Stimulated activated CD4-positive, alpha-beta T cell treated with anti-CD3 and anti-CD28 coated beads, Interleukin-4, amount 100 ng/mL, for 1 hour (primary cell): ENCODE measurements around the gene NXPE3.
"Not testable (repeated sequence)": the region's sequence is repeated elsewhere in the genome, so short reads cannot be mapped to it uniquely, and the experiment has no call there.

ENCODE experiments used
- DNase-seq: peaks from one replicate; pipeline ENCODE4 v3.0.0-alpha.2; 2020

Gene NXPE3

DNA sequence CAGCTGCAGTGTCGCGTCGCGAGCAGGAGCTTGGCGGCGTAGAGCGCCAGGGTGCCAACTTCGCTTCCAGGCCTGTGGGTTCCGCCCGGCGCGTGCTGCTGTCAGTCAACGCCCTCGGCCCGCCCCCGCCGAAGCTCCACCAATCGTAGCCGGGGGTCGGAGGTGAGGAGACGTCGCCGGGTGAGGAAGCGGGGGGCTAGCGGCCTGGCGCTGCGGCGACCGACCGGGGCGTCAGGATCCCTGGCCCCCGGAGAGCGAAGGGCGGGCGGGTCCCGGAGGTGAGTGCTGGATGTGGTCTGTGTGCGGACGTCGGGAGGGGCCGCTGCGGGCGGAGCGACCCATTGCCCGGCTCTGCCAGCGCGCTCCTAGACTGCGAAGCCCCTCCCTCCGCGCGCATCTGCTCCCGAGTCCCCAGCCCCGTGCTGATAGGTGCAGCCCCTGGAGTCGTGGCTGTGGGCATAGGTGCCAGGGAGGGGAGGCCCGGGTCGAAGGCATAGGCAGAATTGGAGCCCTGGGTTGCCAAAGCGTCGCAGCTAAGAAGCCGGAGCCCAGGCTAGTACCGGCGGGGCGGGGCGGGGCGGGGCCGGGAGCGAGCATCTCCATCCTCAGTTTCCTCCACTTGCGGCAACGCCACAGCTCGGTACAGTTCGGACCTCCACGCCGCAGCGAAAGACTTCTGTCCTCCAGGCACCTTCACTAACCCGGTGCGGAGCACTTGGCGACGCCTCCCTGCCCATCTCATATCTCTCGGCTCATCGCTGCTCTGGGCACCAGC lies at the start of gene NXPE3:
NXPE3 (plus strand) TSS at position 165 of the 775 bp plus-strand sequence. CDS start 6,386 bp downstream, outside the sequence.
- DNase-seq, result peak; percentile 97

DNA sequence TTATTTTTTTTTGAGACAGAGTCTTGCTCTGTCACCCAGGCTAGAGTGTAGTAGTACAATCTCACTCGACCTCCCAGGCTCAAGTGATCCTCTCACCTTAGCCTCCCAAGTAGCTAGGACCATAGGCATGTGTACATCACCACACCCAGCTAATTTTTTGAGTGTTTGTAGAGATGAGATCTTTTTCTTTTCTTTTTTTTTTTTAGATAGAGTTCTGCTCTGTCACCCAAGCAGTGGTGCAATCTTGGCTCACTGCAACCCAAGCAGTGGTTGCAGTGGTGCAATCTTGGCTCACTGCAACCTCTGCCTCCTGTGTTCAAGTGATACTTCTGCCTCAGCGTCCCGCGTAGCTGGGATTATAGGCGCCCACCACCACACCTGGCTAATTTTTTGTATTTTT lies 49.4 kb upstream of the NXPE3 start:
- no peak for DNase-seq

DNA sequence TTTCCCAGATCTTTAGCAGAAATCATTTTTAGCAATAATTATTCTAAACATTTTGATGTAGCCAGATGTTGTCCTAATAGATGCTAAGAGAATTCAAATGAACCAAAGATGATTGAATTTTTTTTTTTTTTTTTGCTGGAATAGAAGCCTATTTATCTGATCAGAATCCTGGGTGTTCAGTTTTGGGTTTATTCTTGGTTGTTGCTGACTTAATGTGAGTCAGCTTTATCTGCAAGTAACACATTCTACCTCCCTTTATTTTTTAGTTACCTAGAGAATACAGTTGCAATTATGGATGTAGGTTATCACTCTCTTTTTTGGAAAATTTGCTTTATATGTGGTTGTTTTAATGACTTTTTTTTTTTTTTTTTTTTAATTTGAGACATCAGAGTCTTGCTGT lies 48.2 kb upstream of the NXPE3 start:
- DNase-seq, result no peak

DNA sequence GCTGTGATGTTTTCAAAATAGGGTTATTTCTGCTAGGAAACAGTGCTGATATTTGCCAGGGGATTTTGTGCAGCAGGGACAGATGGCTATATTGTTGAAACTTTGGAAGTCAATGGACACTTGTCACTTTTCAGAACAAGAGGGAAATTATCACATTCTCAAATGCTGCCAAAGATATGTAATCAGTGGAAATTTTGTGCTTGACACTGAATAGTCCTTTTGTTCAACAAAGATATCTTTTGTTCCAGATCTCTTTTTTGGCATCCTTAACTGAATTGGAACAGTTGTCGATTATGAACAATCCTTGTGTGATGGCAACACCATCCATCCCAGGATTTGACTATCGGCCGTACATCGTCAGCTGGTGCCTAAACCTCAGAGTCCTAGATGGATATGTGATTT lies 46.8 kb upstream of the NXPE3 start:
- no peak for DNase-seq

DNA sequence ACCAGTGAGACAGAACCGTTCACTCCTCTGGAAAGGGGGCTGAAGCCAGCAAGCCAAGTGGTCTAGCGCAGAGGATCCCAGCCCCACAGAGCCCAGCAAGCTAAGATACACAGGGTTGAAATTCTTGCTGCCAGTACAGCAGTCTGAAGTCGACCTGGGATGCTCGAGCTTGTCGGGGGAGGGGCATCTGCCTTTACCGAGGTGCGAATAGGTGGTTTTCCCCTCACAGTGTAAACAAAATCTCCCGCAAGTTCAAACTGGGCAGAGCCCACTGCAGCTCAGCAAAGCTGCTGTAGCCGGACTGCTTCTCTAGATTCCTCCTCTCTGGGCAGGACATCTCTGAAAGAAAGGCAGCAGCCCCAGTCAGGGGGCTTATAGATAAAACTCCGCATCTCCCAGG lies 43.2 kb upstream of the NXPE3 start:
- no peak for DNase-seq

DNA sequence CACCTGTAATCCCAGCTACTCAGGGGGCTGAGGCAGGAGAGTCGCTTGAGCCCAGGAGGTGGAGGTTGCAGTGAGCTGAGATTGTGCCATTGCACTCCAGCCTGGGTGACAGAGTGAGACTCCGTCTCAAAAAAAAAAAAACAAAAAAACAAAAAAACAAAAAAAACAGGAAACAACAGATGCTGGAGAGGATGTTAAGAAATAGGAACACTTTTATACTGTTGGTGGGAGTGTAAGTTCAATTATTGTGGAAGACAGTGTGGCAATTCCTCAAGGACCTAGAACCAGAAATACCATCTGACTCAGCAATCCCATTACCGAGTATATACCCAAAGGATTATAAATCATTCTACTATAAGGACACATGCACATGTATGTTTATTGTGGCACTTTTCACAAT lies 37.1 kb upstream of the NXPE3 start:
- DNase-seq, result not testable (repeated sequence)

DNA sequence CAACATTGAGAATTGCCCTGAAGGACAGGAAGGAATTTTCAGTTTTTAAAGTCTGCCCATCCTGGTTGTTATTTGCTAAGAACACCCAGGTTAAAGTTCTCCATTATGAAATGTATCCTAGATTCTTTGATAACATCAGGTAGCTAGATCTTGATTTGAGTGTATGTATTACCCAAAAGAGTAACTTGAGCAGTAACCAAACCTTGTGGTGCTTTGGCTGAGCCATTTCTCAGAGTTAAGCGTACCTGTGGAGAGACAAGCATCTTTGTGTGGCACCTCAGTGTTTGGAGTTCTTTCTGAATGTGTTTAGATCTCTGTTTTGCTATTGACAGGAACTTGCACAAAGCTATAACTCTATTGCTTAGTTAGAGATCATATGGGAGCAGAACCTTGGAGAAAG lies 34.2 kb upstream of the NXPE3 start:
- no peak for DNase-seq

DNA sequence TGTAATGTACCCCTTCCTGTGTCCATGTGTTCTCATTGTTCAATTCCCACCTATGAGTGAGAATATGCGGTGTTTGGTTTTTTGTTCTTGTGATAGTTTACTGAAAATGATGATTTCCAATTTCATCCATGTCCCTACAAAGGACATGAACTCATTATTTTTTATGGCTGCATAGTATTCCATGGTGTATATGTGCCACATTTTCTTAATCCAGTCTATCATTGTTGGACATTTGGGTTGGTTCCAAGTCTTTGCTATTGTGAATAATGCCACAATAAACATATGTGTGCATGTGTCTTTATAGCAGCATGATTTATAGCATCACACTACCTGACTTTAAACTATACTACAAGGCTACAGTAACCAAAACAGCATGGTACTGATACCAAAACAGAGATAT lies 33.1 kb upstream of the NXPE3 start:
- DNase-seq, result not testable (repeated sequence)

DNA sequence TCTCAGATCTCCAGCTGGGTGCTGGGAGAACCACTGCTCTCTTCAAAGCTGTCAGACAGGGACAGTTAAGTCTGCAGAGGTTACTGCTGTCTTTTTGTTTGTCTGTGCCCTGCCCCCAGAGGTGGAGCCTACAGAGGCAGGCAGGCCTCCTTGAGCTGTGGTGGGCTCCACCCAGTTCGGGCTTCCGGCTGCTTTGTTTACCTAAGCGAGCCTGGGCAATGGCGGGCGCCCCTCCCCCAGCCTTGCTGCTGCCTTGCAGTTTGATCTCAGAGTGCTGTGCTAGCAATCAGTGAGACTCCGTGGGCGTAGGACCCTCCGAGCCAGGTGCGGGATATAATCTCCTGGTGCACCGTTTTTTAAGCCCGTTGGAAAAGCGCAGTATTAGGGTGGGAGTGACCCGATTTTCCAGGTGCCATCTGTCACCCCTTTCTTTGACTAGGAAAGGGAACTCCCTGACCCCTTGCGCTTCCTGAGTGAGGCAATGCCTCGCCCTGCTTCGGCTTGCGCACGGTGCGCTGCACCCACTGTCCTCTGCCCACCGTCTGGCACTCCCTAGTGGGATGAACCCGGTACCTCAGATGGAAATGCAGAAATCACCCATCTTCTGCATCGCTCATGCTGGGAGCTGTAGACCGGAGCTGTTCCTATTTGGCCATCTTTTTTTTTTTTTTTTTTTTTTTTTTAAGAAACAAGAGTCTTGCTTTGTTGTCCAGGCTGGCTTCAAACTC lies 25.5 kb upstream of the NXPE3 start:
- not testable (repeated sequence) for DNase-seq

DNA sequence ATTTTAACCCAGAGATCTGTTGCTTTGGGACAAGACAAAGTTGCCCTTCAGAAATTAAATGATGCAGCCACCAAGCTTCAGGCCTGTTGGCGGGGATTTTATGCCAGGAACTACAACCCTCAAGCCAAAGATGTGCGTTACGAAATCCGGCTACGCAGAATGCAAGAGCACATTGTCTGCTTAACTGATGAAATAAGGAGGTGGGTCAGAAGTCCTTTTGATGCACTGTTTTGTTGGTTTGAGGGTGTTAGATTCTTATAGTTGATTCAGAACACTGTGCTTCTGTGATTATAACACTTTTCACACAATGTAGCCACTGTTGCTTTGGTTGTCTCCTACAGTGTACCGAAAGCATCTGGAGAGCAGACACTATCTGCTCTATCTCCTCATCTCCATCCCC lies 20.8 kb upstream of the NXPE3 start:
- no peak for DNase-seq

DNA sequence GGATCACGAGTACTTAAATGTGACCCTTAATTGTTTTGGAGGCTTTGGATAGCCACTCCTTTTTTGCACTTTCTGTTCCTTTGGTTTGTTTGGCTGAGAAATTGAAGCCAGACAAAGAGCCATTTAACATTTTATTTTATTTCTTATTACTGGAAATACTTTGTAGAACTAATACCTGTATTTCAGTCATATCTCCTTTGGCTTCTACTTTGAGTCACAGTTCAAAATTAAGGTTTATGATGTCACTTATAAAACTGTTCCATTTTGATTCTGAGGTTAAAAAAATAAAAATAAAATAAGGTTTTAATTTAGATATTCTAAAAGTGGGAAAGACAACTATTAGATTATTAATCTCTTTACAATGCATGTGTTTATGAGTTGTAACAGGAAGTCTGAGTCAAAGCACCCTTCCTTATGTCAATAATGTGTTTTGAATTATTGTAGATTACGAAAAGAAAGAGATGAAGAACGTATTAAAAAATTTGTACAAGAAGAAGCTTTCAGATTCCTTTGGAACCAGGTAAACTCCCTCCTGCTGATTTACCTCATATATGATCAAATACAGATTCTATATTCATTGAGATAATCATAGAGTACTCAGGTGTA lies 16.9 kb upstream of the NXPE3 start:
- no peak for DNase-seq

DNA sequence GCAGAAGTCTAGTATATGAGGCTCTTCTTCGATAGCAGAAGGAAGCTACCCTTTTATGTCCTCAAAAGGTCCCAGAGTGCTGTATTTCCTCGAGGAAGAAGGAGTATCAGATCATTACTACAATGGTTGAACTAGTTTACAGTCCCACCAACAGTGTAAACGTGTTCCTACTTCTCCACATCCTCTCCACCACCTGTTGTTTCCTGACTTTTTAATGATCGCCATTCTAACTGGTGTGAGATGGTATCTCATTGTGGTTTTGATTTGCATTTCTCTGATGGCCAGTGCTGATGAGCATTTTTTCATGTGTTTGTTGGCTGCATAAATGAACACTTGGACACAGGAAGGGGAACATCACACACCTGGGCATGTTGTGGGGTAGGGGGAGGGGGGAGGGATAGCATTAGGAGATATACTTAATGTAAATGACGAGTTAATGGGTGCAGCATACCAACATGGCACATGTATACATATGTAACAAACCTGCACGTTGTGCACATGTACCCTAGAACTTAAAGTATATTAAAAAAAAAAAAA lies 1.2 kb upstream of the NXPE3 start:
- not testable (repeated sequence) for DNase-seq

DNA sequence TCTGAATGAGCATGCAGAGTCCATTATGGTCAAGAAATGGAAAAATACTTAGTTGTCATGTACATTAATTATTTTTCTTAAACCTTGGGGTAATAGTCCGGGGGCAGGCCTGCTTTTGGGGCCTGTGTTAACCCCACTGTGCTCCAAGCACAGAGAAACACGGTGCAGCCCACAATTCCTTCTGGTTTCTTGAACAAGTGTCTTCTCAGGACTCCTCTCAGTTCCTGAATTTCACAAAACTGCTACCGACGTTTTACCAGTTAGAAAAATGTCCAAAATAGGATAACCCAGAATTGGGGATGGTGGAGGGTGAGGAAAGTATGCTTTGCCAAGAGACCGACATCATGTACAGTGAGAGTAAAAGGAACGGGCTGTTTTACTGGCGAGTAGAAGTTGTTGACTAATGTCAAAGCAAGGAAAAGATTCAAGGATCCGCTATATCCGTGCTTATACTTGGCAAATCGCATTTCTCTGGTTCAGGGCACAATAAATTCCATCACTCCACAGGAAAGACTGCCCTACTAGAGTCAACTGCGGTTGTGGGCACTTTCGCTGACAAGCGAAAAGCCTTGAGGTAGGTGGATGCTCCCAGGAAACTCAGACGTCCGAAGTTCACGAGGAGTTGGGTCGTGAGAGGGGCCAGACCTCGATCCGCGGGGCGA lies 495 bp upstream of the NXPE3 start:
- DNase-seq, result no peak

DNA sequence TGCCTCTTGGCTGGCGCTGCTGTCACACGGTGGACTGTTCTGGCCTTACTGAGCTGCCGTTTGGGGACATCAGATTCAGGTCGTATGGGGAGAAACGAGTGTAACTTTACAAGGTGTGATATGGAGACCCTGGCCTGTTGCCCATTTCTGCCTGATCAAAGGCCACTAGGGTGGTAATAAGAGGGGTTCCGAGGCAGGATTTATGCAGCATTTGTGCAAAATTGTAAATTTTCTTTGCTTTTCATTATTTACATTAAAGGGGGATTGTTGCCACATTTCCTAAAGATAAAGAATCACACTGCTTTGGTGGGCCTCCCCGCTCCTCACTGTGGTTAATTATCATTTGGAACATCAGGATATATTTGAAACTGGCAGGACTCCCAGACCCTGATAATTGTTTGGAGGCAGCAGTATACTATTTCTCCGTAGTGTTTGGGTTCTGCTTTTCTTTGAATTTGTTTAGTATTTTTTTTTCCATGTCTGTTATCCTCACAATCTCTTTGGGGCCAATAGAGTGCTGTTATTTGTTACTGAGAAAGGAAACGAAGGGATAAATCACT lies 891 bp downstream of the NXPE3 start:
- DNase-seq, result no peak

DNA sequence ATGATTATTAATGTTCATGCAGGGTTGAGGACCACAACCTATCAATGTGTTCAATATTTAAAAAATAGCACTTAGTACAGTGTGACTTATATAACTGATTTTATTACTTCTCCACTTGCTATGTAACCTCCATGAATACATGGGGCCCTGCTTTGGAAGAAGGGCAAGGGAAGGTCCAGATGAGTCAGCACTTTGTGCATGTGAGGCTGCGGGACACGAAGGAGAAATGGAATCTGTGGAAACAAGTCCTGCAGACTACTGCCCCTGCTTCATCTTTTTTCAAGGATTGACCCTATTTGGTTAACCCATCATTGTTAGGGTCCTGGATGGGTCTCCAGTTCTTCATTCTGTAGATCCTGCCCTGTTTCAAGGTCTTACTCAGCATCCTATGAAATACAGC lies 1.6 kb downstream of the NXPE3 start:
- no peak for DNase-seq

DNA sequence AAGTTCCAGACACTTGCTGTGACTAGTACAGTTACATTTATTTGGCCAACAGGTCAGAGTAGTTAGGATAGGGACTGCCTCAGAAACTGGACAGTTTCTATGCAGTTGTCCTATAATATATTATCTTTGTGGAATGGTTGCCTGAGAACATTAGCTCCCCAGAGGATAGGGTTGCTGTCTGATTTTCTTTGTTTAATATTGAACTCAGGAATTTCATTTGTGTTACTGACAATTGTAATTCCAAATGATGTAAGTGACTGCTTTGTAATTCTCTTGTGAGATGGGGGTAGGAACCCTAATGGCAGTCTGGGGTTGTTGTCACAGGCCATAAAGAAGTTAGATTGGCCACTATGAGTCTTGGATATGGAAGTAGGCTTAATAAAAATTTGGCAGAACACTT lies 2.2 kb downstream of the NXPE3 start:
- no peak for DNase-seq

DNA sequence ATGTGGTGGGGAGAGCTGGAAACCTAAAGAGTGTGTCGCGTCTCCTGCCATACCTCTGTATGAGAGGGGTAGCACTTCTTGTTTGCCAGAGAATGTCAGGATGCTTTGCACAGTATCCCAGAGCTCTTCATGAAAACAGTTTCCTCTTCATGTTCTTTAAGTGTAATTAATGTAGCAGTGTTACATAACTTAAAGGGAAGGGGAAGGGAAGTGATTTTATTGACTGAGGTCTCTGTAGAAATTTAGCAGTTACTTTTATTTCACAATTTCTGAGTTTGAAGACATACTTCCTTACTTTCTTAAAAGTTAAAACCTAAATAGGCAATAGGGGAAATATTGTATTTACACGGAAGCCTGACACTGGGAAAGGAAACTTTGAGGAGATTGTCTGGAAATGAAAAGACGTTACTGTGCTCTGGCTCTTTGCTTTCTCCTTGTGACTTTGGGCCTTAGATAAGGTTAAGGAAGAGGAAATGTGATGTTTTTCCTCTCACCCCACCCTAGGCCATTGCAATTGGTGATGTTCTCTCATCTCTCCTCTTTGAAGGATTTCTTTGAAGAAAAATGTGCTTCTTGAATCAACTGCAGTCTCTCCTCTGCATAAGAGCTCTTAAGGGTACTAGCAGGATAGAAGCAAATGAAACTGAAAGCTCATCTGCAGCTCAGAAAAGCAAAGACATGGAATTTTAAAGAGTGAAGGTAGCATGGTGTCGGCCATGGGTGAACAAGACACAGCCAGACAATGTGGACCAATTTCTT lies 6.0 kb downstream of the NXPE3 start:
- no peak for DNase-seq

DNA sequence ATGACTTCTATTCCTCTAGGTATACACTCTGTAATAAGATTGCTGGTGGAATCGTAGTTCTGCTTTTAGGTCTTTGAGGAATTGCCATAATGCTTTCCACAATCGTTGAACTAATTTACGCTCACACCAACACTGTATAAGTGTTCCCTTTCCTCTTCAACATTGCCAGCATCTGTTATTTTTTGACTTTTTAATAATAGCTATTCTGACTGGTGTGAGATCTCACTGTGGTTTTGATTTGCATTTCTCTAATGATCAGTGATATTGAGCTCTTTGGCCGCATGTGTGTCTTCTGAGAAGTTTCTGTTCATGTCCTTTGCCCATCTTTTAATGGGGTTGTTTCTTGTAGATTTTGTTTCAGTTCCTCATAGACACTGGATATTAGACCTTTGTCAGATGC lies 12.8 kb downstream of the NXPE3 start:
- no peak for DNase-seq

DNA sequence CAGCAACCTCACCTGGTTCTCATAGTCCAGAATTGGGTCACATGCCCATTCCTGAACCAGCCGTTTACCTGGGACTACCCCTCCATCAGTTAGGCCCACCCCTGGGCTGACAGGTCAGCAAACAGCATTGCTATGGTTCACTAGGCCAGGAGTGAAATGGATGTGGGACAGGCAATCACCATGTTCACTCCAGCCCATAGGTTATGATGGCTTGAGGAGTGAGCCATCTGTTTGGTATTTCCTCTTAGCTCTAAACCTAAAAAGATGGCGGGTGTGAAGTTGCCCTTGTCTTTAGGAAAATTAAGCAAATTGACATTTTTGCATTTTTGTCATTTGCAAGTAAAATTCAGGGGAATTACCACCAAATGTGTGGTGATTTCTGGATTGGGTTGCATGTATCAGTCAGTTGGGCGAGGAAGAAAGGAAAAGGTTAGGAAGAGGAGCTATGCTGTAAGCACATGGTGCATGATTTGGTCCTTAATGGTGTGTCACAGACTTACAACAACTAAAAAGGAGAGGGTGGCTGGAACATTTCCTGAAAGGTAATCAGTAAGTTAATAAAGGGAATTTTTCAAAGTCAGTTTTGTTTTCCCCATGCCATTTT lies 17.2 kb downstream of the NXPE3 start:
- DNase-seq, result no peak

DNA sequence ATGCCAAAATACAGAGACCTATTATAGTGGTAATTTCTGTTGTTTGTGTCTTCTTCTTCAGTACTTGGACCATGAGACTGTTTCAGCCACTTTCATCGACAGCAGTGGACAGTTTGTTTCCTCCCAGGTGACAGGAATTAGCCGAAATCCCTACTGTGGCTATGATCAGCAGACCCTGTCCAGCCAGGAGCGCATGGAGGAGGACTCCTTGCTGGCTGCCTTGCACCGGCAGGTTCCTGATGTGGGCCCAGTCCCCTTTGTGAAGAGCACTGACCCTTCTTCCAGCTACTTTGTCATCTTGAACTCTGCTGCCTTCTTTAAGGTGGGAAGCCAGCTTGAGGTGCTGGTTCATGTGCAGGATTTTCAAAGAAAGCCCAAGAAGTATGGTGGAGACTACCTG lies 22.2 kb downstream of the NXPE3 start:
- DNase-seq, result no peak

DNA sequence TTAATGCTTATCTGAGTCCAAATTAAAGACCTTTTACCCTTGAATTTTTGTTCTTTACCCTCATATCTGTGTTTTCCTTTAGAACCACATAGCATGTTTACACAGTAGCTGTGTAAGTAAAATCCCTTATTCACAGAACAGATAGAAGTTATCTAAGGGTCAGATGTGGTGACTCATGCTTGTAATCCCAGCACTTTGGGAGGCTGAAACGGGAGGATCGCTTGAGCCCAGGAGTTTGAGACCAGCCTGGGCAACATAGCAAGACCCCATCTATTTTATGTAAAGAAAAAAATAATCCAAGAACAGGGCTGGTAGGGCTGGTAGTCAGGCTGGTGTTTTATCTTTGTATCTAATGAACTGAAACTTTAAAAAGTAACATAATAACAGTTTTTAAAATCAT lies 23.2 kb downstream of the NXPE3 start:
- no peak for DNase-seq
